NB4 (cell line): Measurements from ENCODE around the gene AKT3.

ENCODE experiments used
- CTCF ChIP-seq: IDR thresholded peaks from one replicate; pipeline ENCODE4 v1.5.1; 2012; ENCODE audit warnings: low read depth, low read length
- MAX ChIP-seq: IDR thresholded peaks from 2 replicates; pipeline ENCODE4 v1.6.1; 2011; ENCODE audit warnings: low read depth, low read length
- MYC ChIP-seq: IDR thresholded peaks from 2 replicates; pipeline ENCODE4 v1.6.1; 2011; ENCODE audit warnings: low read depth, low read length
- POLR2A ChIP-seq: IDR thresholded peaks from 2 replicates; pipeline ENCODE4 v1.6.1; 2011; ENCODE audit warnings: mild to moderate bottlenecking; ENCODE audit not compliant: insufficient read length; ENCODE audit errors: extremely low read depth

- TF ChIP-seq CTCF (no peak), POLR2A (no peak), MAX (no peak), MYC (no peak)
Measured at GRCh38 chr1:243791586-243792267, 58.3 kb downstream of the AKT3 start.
